Measurements from ENCODE around the gene RPL23. TPM values are rescaled to one million over a fixed set of nuclear protein-coding genes. Genes with fewer than 3 reads are reported as not detected.

The RPL23 gene
- total RNA-seq, 8 experiments from 2014 or later, result 1,875 to 3,258 (median 2,470) TPM

DNA sequence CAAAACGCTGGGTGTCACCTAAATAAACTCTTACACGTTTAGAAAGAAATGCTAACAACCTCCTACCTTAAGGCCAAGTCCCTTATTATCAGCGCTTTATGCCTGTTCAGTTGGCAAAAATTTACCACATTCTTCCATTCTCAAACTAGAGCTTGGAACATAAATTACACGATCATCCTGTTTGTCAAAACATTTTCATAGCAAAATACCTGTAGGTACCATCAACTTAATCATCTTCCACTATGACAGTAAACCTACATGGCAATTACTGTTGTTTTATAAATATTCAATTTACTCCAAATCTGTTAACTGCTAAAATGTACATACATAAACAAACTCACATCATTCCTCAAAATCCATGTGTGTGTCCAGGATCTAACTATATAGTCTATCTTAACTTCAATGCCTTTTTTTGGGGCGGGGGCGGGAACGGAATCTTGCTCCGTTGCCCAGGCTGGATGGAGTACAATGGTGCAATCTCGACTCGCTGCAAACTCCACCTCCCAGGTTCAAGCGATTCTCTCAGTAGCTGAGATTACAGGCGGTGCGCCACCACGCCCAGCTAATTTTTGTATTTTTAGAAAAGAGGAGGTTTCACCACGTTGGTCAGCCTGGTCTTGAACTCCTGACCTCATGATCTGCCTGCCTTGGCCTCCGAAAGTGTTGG, 4.4 kb downstream of the RPL23 start:
- 80 to 100% (median 94%) methylated on average over 1 to 16 of the region's 16 CpGs for WGBS, 10 experiments
- Histone ChIP-seq H3K27ac (no peak overlapping the region), H3K4me1 (replicated peaks in 1 of 2) (peaks cover 16% of the 10 kb centered on the region in 2 donors), H3K4me3 (no peak overlapping the region)
- in situ Hi-C loops (cut with MboI; ENCODE audit: low pct_unique_long_range_greater_than_20kb in 2 of 9, low sequenced_read_pairs in 9 of 9, unreplicated experiment in 9 of 9), result no loop called here
- no peak for ATAC-seq (replicated peaks in 6 of 8)

- in situ Hi-C loops (cut with MboI; ENCODE audit: low pct_unique_long_range_greater_than_20kb in 2 of 9, low sequenced_read_pairs in 9 of 9, unreplicated experiment in 9 of 9), result no loop called here
- Histone ChIP-seq H3K27ac (no peak overlapping the region), H3K4me3 (no peak overlapping the region), H3K4me1 (replicated peaks in 1 of 2) (peaks cover 16% of the 10 kb centered on the region in 2 donors)
- no peak for ATAC-seq (replicated peaks in 6 of 8)
- 88 to 100% (median 100%) methylated on average over 1 of the region's 1 CpG; no CpG with 5 or more reads in 4 of the 10 experiments for WGBS, 10 experiments
These were observed 5.0 kb downstream of the RPL23 start for GRCh38 chr17:38848557-38848891.

GRCh38 chr17:38844261-38844757, 9.2 kb downstream of the RPL23 start:
- no peak overlapping the region for H3K4me3 ChIP-seq
- in situ Hi-C loops (cut with MboI; ENCODE audit: low pct_unique_long_range_greater_than_20kb in 2 of 9, low sequenced_read_pairs in 9 of 9, unreplicated experiment in 9 of 9), result no loop called here
- 38 to 100% (median 83%) methylated on average over 1 to 10 of the region's 13 CpGs; no CpG with 5 or more reads in 1 of the 10 experiments for WGBS, 10 experiments
- no peak overlapping the region for H3K27ac ChIP-seq
- peak in 2 of 8 experiments; percentile 20 to 21 for ATAC-seq (replicated peaks in 6 of 8)
- H3K4me1 ChIP-seq (replicated peaks in 1 of 2), result no peaks in the 10 kb centered on the region

DNA sequence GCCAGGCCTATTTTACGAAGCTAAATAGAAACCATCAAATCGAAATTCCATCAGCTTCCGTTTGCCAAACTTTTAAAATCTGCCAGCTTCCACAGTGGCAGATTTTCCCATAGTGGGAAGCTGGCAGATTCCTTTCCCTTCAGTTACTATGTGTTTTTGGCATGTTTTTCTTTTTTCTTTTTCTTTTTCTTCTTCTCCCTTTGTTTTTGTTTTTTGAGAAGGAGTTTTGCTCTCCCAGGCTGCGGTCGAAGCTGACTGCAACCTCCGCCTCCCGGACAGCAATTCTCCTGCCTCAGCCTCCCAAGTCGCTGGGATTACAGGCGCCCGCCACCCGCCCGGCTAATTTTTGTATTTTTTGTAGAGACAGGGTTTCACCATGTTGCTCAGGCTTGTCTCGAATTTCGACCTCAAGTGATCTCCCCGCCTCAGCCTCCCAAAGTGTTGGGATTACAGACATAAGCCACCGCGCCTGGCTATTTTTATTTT, 27.7 kb downstream of the RPL23 start:
- in situ Hi-C loops (cut with MboI; ENCODE audit: low pct_unique_long_range_greater_than_20kb in 2 of 9, low sequenced_read_pairs in 9 of 9, unreplicated experiment in 9 of 9), result no loop called here

DNA sequence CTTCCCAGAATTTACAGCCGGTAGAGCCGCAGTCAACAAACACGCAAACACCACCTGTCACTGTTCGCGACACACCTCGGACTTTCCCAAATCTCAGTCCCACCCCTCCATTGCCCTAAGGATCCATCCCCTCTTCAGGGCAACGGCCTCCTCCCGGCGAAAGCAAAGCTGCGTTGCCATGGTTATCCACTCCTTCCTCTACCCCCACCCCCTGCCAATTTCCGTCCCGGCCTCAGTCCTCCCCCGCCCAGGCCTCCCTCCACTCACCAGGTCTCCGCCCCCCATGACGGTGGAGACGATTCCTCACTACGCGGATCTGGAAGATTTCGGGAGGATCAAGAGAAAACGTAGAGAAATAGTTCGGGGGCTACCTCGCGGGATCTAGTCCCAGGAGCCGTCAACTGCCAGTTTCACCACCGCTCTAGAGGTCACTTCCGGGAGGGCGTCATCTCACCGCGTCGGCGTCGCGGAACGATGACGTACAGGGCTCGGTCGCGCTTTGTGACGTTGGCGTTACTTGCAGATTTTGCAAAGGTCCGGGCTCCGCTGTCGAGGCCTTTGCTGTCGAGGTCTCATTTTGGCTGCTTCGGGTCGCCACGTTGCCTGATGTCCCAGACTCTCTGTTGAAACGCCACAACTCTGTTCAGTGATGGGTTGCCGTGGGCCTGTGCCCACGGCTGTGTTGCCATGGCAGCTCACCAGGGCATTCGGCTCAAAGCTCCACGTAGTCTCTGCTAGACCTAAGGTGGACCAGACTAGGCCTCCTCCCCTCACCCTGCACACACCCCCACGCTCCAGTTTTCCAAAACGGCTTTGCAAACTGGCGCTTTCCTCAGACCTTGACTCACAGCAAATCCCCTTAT, 28.4 kb downstream of the RPL23 start, which contains the start of gene CWC25:
Gene CWC25, minus strand, starts transcription at position 423 of the 863 bp plus-strand sequence. Its CDS starts 138 bp downstream, at position 285.
- ATAC-seq (replicated peaks in 6 of 8), result peak; percentile 85 to 90 (median 88)
- in situ Hi-C loops (cut with MboI; ENCODE audit: low pct_unique_long_range_greater_than_20kb in 2 of 9, low sequenced_read_pairs in 9 of 9, unreplicated experiment in 9 of 9), result no loop called here
- 0 to 10% (median 1%) methylated on average over 2 to 23 of the region's 55 CpGs; no CpG with 5 or more reads in 2 of the 10 experiments for WGBS, 10 experiments
- Histone ChIP-seq H3K4me1 (replicated peaks in 1 of 2) (peaks cover 14 to 16% of the 10 kb centered on the region in 2 donors), H3K27ac (peak within 1 kb of the TSS; percentile 99), H3K4me3 (peak within 1 kb of the TSS; percentile 69 to 79 (median 70))

More for the DNA sequence above, 27.7 kb downstream of the RPL23 start:
- Histone ChIP-seq H3K4me3 (peak overlapping the region; percentile 69 to 79 (median 70)), H3K4me1 (replicated peaks in 1 of 2) (peaks cover 12 to 14% of the 10 kb centered on the region in 2 donors), H3K27ac (peak overlapping the region; percentile 99)
- ATAC-seq (replicated peaks in 6 of 8), result no peak
- 77 to 97% (median 89%) methylated on average over 3 to 17 of the region's 17 CpGs for WGBS, 10 experiments

DNA sequence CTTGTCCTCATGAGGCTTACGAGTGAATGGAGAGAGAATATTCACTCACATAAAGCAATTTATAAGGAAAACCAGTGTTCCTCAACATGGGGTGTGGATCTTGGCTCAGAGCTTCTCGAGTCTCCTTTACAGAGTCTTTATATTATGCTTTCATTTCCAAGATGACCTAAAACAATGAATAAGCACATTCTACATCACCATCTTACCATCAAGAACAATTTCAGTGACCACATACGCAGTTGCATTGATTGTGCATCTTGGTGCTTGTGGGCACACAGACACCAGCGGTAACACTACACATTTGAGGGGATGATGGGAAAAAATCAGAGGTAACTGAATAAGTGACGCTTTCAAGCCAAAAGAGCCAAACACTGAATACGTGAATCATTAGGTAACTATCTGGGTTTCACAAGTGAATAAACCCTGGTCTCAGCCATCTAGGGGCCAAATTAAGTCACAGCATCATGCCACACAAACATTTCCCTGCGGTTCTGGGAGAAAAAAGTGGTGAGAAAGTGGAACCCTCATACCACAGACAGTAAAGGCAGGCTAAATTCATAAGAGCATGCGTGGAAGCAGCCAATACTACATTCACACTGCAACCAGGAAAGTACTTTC, 37.8 kb downstream of the RPL23 start:
- peak in 2 of 8 experiments; percentile 22 to 31 for ATAC-seq (replicated peaks in 6 of 8)
- Histone ChIP-seq H3K4me3 (no peak overlapping the region), H3K4me1 (replicated peaks in 1 of 2) (peaks cover 0 to 3% of the 10 kb centered on the region in 2 donors), H3K27ac (no peak overlapping the region)
- in situ Hi-C loops (cut with MboI; ENCODE audit: low pct_unique_long_range_greater_than_20kb in 2 of 9, low sequenced_read_pairs in 9 of 9, unreplicated experiment in 9 of 9), result no loop called here
- 61 to 100% (median 93%) methylated on average over 1 to 7 of the region's 8 CpGs; no CpG with 5 or more reads in 1 of the 10 experiments for WGBS, 10 experiments

GRCh38 chr17:38809828-38810227, 43.7 kb downstream of the RPL23 start:
- Histone ChIP-seq H3K4me3 (no peak overlapping the region), H3K4me1 (replicated peaks in 1 of 2) (no peaks in the 10 kb centered on the region), H3K27ac (no peak overlapping the region)
- no peak for ATAC-seq (replicated peaks in 6 of 8)
- 87 to 100% (median 100%) methylated on average over 2 to 7 of the region's 7 CpGs; no CpG with 5 or more reads in 3 of the 10 experiments for WGBS, 10 experiments
- in situ Hi-C loops (cut with MboI; ENCODE audit: low pct_unique_long_range_greater_than_20kb in 2 of 9, low sequenced_read_pairs in 9 of 9, unreplicated experiment in 9 of 9), result no loop called here

DNA sequence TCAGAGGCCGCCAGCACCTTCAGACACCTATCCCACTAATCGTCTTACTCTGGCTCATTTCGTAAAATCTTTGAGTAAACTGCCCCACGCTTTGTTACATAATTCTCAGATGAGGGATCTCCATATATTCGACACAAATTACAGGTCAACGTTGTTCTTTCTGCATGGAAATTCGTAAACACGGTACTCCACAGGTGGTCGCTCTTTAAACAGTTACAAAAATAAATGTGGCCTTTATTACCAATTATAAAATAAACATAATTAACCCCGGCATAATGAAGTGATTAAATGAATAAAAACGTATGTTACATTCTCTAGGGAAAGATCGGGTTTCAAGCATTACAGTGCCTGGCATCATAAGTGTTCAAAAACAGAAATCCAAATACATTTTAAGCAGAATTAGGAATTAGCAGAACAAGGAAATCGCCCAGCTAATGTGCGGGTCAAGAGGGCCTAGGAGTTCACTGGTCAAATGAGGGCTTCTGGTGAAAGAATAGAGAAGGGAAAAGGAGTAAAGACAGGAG, 53.2 kb downstream of the RPL23 start:
- in situ Hi-C loops (cut with MboI; ENCODE audit: low pct_unique_long_range_greater_than_20kb in 2 of 9, low sequenced_read_pairs in 9 of 9, unreplicated experiment in 9 of 9), result no loop called here
- no peak overlapping the region for H3K27ac ChIP-seq

DNA sequence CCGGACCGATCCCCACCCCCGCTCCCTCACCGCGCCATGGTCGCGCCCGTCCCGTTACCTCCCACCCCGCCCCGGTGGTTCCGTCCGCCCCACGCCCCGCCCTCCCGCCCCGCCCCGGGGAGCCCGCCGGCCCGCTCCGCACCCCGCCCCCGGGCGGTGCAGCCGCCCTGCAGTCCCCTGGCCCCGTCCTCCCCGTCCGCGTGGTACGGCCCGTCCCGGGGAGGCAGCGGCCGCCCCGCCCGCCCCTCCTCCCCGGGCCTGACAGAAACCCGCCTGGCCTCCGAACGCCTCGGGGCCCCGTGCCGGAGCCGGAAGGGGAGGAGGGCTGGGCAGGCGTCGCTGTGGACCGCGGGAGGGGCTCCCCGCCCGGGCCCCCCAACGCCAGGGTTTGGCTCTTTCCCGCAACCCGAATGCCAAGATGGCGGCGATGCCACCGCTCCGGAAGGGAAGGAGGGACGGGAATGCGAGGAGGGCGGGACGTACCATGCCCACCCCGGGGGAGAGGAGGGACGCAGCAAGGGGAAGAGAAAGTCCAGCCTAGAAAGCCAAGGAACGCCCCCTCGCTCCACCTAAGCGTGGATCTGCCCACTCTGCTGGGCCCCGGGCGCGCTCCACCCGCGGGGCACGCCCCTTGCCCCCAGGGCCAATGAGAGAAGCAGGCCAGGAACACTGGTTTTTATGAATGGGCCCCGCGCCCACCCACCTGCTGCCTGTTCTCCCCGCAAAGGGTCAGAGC, 53.9 kb downstream of the RPL23 start, which contains the start of gene PIP4K2B:
Gene PIP4K2B, minus strand, starts transcription at position 56 of the 736 bp plus-strand sequence. CDS start 132 bp downstream, outside the sequence.
- Histone ChIP-seq H3K4me1 (replicated peaks in 1 of 2) (peaks cover 15 to 18% of the 10 kb centered on the region in 2 donors), H3K4me3 (peak within 1 kb of the TSS; percentile 87 to 100 (median 95)), H3K27ac (peak within 1 kb of the TSS; percentile 100)
- WGBS, 10 experiments, result 0% methylated on average over 2 to 4 of the region's 76 CpGs; no CpG with 5 or more reads in 7 of the 10 experiments
- ATAC-seq (replicated peaks in 6 of 8), result peak; percentile 86 to 94 (median 90)
- in situ Hi-C loops (cut with MboI; ENCODE audit: low pct_unique_long_range_greater_than_20kb in 2 of 9, low sequenced_read_pairs in 9 of 9, unreplicated experiment in 9 of 9), result no loop called here

More for the DNA sequence above, 53.2 kb downstream of the RPL23 start:
- H3K4me1 ChIP-seq (replicated peaks in 1 of 2), result peaks cover 15 to 18% of the 10 kb centered on the region in 2 donors
- peak overlapping the region; percentile 87 to 100 (median 95) for H3K4me3 ChIP-seq
- no peak for ATAC-seq (replicated peaks in 6 of 8)
- WGBS, 10 experiments, result 6 to 54% (median 22%) methylated on average over 5 to 13 of the region's 14 CpGs; no CpG with 5 or more reads in 1 of the 10 experiments

DNA sequence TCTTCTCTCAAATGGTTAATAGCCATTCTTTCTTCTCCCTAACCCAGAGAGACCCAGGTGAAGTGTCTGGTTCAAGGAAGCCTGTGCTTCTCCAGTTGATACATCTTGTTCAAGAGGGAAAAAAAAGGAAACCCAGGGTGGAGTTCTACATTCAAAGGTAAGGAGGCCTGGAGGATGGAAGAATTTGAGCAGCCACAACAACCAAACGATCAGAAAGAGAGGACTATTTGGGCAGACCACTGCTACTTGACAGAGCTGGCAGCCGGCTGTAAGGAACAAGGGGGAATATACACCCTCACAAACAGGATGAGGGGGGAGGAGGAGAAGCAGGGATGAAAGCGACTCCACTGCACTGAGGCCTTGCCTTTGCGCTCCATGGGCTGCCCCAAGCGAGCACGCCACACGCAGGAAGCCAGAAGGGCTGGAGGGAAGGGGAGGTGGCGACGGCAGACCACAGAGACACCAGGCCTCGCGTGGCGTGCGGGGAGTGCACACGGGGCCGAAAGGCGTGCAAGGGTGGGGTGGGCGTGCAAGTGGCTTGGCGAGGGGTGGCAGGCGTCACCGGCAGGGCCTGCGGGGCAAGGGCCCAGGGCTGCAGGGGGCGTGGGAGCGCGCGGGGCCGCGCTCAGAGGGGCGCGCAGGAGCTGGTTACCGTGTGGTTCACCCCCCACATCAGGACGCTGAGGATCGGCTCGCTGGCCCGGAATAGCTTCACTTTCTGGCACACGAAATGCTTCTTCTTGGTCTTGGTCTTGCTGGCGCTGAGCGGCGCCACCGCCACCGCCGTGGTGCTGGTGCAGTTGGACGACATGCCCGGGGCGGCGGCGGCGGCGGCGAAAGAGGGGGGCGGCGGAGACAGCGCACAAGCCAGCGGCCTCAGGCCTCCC, 54.7 kb downstream of the RPL23 start:
- Histone ChIP-seq H3K4me1 (replicated peaks in 1 of 2) (peaks cover 15 to 18% of the 10 kb centered on the region in 2 donors), H3K4me3 (peak overlapping the region; percentile 87 to 100 (median 95)), H3K27ac (peak overlapping the region; percentile 100)
- 0 to 17% (median 0%) methylated on average over 1 to 12 of the region's 53 CpGs; no CpG with 5 or more reads in 3 of the 10 experiments for WGBS, 10 experiments
- peak; percentile 30 to 53 (median 43) for ATAC-seq (replicated peaks in 6 of 8)
- in situ Hi-C loops (cut with MboI; ENCODE audit: low pct_unique_long_range_greater_than_20kb in 2 of 9, low sequenced_read_pairs in 9 of 9, unreplicated experiment in 9 of 9), result no loop called here
